AG04450 (cell line): ENCODE data around the gene JHY. TPM values are rescaled to one million over a fixed set of nuclear protein-coding genes. Genes with fewer than 3 reads are reported as not detected.

Source experiments
- CTCF ChIA-PET: fragments of 300-600, 350-600 bp; formaldehyde crosslinking; extraction: SDS; loops from one replicate; lab custom pipeline; 2022; ENCODE audit warnings: antibody characterized with exemption, inconsistent platforms; lab: Charles Lee
- POLR2A ChIA-PET: fragments of 350-600 bp; formaldehyde crosslinking; extraction: SDS; loops from one replicate; lab custom pipeline; 2021; ENCODE audit warnings: antibody characterized with exemption, inconsistent platforms; lab: Yijun Ruan, JAX
- DNase-seq: peaks from one replicate; pipeline ENCODE4 v3.0.0-alpha.2; 2011; ENCODE audit warnings: low read depth, low spot score
- H3K27ac ChIP-seq: one replicate; pipeline ENCODE4 v1.5.1; 2012; ENCODE audit warnings: low read depth, low read length, control low read depth
- H3K27me3 ChIP-seq: one replicate; pipeline ENCODE4 v1.6.0; 2012; ENCODE audit warnings: low read length; ENCODE audit not compliant: control insufficient read depth, insufficient read depth
- H3K4me3 ChIP-seq: 2 replicates; pipeline ENCODE4 v1.5.1; 2011; ENCODE audit warnings: mild to moderate bottlenecking, low read depth, low read length, control low read depth
- H3K9me3 ChIP-seq: 2 replicates; pipeline ENCODE4 v1.5.1; 2012; ENCODE audit warnings: low read length; ENCODE audit not compliant: control insufficient read depth, insufficient read depth
- CTCF ChIP-seq: IDR thresholded peaks from 2 replicates; pipeline ENCODE4 v1.5.1; 2011; ENCODE audit warnings: low read depth, low read length, control low read depth, inconsistent platforms
- polyA minus RNA-seq: library from RNA; depleted of rRNA, polyadenylated mRNA; stranded (reverse); fragments of >200 nt; gene quantifications from 2 replicates; pipeline ENCODE4 v1.2.3, GENCODE V29; 2011; rRNA and poly(A)+ RNA removed
- polyA plus RNA-seq: library from polyadenylated mRNA; depleted of rRNA; stranded (reverse); fragments of >200 nt; gene quantifications from 2 replicates; pipeline ENCODE4 v1.2.3, GENCODE V29; 2011; rRNA removed

The JHY gene
- polyA plus RNA-seq, result 0.82 and 1.4 TPM in 2 replicates
- polyA minus RNA-seq, result 0.51 and 0.87 TPM in 2 replicates

- no peak for DNase-seq
These were observed at the start of gene JHY for GRCh38 chr11:122882189-122882856. Gene JHY, plus strand, starts transcription at chr11:122882759. Its CDS starts 3,091 bp downstream, at chr11:122885850.

GRCh38 chr11:122833846-122834464 lies 48.6 kb upstream of the JHY start:
- POLR2A ChIA-PET, result no interaction called here
- no peaks in the 10 kb centered on the region for H3K27me3 ChIP-seq
- H3K27ac ChIP-seq, result no peak overlapping the region
- no peak overlapping the region for H3K4me3 ChIP-seq
- H3K9me3 ChIP-seq, result no peaks in the 10 kb centered on the region
- TF ChIP-seq CTCF, result no peak
- CTCF ChIA-PET, result interaction anchor here (0.5 to 2.9 kb wide), 5 partner anchors 19 to 254 kb away, joined by 3 to 10 read pairs (median 5); no protein-coding TSS in a partner anchor
- no peak for DNase-seq

More at GRCh38 chr11:122882189-122882856, at the start of gene JHY:
- Histone ChIP-seq H3K27ac (peak within 1 kb of the TSS; percentile 52), H3K4me3 (peak within 1 kb of the TSS; percentile 61), H3K27me3 (peaks cover 28% of the 10 kb centered on the region), H3K9me3 (no peaks in the 10 kb centered on the region)
- ChIA-PET POLR2A (no interaction called here), CTCF (interaction anchor here (1.2 to 1.8 kb wide), 4 partner anchors 19 to 138 kb away, joined by 4 to 11 read pairs (median 5); no protein-coding TSS in a partner anchor)
- no peak for TF ChIP-seq CTCF

GRCh38 chr11:122836916-122837315 lies 45.6 kb upstream of the JHY start:
- CTCF ChIA-PET, result interaction anchor here (1.1 to 1.5 kb wide), 2 partner anchors 27 to 56 kb away, joined by 3 to 7 read pairs; no protein-coding TSS in a partner anchor
- H3K27me3 ChIP-seq, result no peaks in the 10 kb centered on the region

GRCh38 chr11:122837528-122838346 lies 44.8 kb upstream of the JHY start:
- DNase-seq, result no peak
- Histone ChIP-seq H3K27ac (no peak overlapping the region), H3K27me3 (no peaks in the 10 kb centered on the region), H3K9me3 (no peaks in the 10 kb centered on the region), H3K4me3 (no peak overlapping the region)
- POLR2A ChIA-PET, result no interaction called here
- no peak for TF ChIP-seq CTCF
- CTCF ChIA-PET, result interaction anchor here (1.3 kb wide), 1 partner anchor 185 kb away, joined by 4 read pairs; no protein-coding TSS in a partner anchor

More at GRCh38 chr11:122836916-122837315, 45.6 kb upstream of the JHY start:
- no peak overlapping the region for H3K27ac ChIP-seq
- no peaks in the 10 kb centered on the region for H3K9me3 ChIP-seq
- H3K4me3 ChIP-seq, result no peak overlapping the region
- TF ChIP-seq CTCF, result no peak
- POLR2A ChIA-PET, result no interaction called here
- DNase-seq, result no peak
